UCSD-AML1 (cell line): ENCODE results near the gene C12orf56.
"Not testable (repeated sequence)": the region's sequence is repeated elsewhere in the genome, so short reads cannot be mapped to it uniquely, and the experiment has no call there.

ENCODE experiments used
- DNase-seq: peaks from one replicate; lab custom pipeline; 2025; ENCODE audit not compliant: unreplicated experiment; lab: John Stamatoyannopoulos, UW

Gene C12orf56

GRCh38 chr12:64240781-64241180, 149.8 kb downstream of the C12orf56 start:
- DNase-seq, result no peak

- no peak for DNase-seq
Measured at GRCh38 chr12:64237382-64237781, 153.2 kb downstream of the C12orf56 start.

- no peak for DNase-seq
Measured at GRCh38 chr12:64236549-64236948, 154.0 kb downstream of the C12orf56 start.

- DNase-seq, result no peak
Measured at GRCh38 chr12:64232196-64232595, 158.4 kb downstream of the C12orf56 start.

GRCh38 chr12:64229796-64230195, 160.8 kb downstream of the C12orf56 start:
- DNase-seq, result no peak

GRCh38 chr12:64229240-64229639, 161.3 kb downstream of the C12orf56 start:
- no peak for DNase-seq

GRCh38 chr12:64225626-64226025, 164.9 kb downstream of the C12orf56 start:
- no peak for DNase-seq

- DNase-seq, result peak; percentile 91
Measured at GRCh38 chr12:64222009-64222765, 168.4 kb downstream of the C12orf56 start, which contains the start of gene KICS2. Gene KICS2 (minus strand): TSS chr12:64222296. CDS start chr12:64222237, 59 bp downstream.

GRCh38 chr12:64221651-64222008, 168.9 kb downstream of the C12orf56 start:
- peak; percentile 78 for DNase-seq

GRCh38 chr12:64220046-64220445, 170.5 kb downstream of the C12orf56 start:
- no peak for DNase-seq

GRCh38 chr12:64219145-64219544, 171.4 kb downstream of the C12orf56 start:
- no peak for DNase-seq

- DNase-seq, result no peak
Measured at GRCh38 chr12:64218597-64218996, 172.0 kb downstream of the C12orf56 start.

GRCh38 chr12:64217643-64218042, 172.9 kb downstream of the C12orf56 start:
- not testable (repeated sequence) for DNase-seq

GRCh38 chr12:64216239-64216638, 174.3 kb downstream of the C12orf56 start:
- DNase-seq, result no peak
